Endometrial microvascular endothelial cells (primary cell): ENCODE measurements around the gene SLC18B1. TPM values are rescaled to one million over a fixed set of nuclear protein-coding genes. Genes with fewer than 3 reads are reported as not detected.

Experiments used
- in situ Hi-C: cut with HindIII; loops from 2 replicates; pipeline ENCODE4 v1.10.0; 2017; ENCODE audit warnings: low sequenced_read_pairs, low pct_unique_long_range_greater_than_20kb; ENCODE audit errors: inconsistent ontology term
- total RNA-seq: library from RNA; depleted of rRNA; stranded (reverse); fragments of >200 nt; gene quantifications from one replicate; pipeline ENCODE4 v1.2.3, GENCODE V29; 2015; ENCODE audit errors: inconsistent ontology term

The SLC18B1 gene
- total RNA-seq, 1 donor from 2014 or later, result 14.3 TPM

DNA sequence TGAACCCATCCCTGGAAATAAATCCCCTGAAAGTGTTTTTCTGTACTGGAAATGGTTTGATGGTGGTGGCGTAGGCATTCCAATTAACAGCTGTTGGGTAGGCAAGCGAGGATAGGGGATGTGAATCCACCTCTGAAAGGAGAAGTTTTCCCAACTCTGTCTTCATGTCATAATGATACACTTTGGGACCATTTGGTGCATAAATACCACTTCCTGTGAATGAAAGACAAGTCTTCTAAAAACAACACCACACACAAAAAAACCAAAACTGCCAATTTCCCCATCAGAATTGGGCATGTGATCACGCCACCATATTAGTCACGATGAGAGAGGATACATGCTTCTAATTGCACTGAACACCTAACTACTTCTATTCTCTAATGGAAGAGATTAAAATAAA is 47.1 kb downstream of the SLC18B1 start:
- in situ Hi-C loops, result no loop called here

DNA sequence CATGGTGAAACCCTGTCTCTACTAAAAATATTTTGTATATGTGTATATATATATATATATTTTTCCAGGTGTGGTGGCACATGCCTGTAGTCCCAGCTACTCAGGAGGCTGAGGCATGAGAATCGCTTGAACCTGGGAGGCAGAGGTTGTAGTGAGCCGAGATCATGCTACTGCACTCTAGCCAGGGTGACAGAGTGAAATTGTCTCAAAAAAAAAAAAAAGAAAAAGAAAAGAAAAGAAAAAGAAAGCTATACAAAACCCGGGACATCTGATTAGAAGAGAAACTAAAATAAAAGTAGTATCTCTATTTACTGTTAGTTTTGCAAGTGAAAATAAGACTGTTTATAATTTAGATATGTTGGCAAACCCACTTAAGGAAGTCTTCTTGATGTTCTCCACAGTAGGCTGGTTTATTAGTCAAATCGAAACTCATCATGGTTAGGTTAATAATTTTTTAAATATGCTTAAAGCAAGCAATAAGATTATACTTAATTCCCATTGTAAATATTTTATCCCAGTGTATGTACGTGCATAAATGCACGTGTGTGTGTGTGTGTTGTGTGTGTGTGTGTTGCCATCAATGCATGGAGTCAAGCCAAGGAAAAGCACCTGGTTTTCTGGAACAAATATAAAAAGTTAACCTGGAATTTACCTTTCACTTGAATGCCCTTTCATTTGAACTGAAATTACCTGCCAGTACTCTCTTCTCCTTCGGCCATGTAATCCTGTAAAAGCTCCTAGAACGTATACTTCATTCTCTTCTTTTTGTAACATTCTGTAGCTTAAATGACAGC is 47.8 kb downstream of the SLC18B1 start:
- in situ Hi-C loops, result no loop called here

GRCh38 chr6:132749111-132749510 is 49.3 kb downstream of the SLC18B1 start:
- in situ Hi-C loops, result no loop called here

- in situ Hi-C loops, result no loop called here
Measured at GRCh38 chr6:132748446-132748845, 50.0 kb downstream of the SLC18B1 start.

- in situ Hi-C loops, result no loop called here
Measured at GRCh38 chr6:132746048-132746447, 52.4 kb downstream of the SLC18B1 start.

GRCh38 chr6:132742495-132742894 is 55.9 kb downstream of the SLC18B1 start:
- in situ Hi-C loops, result no loop called here

DNA sequence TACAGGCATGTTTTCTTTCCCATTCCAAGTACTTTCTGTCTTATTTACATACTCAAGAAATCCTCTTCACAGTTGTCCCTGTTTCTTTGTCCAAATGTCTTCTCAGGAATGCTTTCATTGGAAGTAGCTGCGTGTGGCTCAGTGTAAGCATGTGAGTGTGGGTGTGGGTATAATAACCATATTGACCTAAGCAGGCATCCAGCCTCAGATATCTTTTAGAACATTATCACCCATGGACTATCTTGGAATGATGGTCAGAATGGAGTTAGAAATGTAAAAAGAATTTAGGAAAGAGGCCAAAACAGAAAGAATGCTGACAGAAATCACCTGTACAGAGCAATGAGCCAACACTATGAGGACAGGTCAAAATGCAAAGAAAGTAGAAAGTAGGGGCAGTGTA is 57.2 kb downstream of the SLC18B1 start:
- in situ Hi-C loops, result no loop called here

DNA sequence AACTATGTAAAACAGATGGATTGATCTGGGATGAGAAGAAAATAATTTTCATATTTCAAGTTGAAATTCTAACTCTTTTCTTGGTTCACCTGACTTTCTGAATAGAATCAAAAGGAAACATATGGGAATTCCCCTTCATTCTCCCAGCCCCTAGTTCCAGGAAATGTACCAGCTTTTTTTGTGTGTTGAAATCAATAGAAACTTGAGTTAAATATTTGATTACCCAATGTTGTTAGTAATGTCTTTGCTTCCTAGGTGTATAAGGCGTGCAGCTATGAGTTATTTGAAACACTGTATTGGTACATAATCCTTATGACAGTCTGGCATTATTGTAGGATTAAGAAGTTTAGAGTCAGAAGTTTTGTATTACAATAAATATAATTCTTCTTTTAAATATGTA is 62.2 kb downstream of the SLC18B1 start:
- in situ Hi-C loops, result no loop called here

DNA sequence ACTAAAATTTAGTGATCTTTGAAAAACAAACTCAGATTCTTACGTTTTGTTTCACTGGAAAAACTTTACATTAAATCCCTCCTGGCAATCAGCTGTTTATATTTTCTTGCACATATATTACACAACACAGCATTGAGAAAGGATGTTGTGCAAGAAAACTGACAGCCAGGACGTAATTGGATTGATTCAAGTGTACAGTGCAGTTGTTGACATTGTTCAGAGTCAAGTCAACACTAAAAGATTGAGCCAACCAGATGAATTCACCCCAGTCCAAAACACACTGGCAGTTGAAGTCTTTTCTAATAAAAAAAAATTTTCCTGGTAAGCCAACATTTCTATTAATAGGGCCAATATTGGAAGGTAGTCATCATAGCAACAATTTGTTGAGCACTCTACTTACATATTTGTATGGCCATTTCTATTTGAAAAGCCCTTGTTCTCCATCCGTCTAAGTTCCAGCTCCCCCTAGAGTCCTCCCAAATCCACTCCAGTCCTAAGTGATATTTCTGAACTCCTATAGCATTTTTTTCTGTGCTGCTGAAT is 63.7 kb downstream of the SLC18B1 start:
- in situ Hi-C loops, result no loop called here

GRCh38 chr6:132733814-132734213 is 64.6 kb downstream of the SLC18B1 start:
- in situ Hi-C loops, result no loop called here

GRCh38 chr6:132733283-132733682 is 65.2 kb downstream of the SLC18B1 start:
- in situ Hi-C loops, result no loop called here

- in situ Hi-C loops, result no loop called here
Measured at GRCh38 chr6:132731086-132731485, 67.4 kb downstream of the SLC18B1 start.

GRCh38 chr6:132730560-132730959 is 67.9 kb downstream of the SLC18B1 start:
- in situ Hi-C loops, result no loop called here

DNA sequence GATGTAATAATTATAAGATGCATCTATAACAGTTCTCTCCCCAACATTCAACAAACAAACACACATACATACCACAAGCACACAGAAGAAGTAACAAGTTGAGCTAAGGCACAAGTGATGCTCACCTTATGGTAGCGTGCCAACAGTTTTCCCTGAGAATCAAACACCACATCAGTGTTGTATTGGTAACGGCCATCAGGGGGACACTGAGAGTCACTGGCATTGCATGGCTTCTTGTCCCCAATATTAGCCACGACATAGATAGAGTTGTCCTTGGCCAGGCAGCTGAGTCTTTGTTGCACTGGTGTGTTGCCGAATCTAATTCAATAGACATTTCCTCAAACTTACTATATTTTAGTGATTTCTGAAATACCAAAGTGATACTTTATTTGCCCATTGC is 69.8 kb downstream of the SLC18B1 start:
- in situ Hi-C loops, result no loop called here

- in situ Hi-C loops, result no loop called here
Measured at GRCh38 chr6:132726608-132726975, 71.8 kb downstream of the SLC18B1 start.

DNA sequence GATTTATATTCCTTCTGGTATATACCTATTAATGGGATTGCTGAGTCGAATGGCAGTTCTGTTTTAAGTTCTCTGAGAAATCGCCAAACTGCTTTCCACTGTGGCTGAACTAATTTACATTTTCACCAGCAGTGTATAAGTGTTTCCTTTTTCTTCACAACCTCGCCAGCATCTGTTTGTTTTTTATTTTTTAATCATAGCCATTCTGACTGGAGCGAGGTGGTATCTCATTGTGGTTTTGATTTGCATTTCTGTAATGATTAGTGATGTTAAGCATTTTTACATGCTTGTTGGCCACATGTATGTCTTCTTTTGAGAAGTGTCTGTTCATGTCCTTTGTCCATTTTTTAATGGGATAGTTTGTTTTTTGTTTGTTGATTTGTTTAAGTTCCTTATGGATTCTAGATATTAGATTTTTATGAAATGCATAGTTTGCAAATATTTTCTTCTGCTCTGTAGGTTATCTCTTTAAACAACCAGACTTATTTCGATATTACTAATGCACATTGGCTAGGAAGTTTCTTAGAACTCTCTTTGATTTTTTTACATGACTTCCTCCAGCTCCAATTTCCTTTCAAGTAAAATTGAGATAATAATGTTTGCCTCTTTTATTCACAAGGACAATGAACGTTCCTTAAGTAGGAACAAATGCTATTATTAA is 72.4 kb downstream of the SLC18B1 start:
- in situ Hi-C loops, result no loop called here

- in situ Hi-C loops, result no loop called here
Measured at GRCh38 chr6:132725471-132725870, 73.0 kb downstream of the SLC18B1 start.

DNA sequence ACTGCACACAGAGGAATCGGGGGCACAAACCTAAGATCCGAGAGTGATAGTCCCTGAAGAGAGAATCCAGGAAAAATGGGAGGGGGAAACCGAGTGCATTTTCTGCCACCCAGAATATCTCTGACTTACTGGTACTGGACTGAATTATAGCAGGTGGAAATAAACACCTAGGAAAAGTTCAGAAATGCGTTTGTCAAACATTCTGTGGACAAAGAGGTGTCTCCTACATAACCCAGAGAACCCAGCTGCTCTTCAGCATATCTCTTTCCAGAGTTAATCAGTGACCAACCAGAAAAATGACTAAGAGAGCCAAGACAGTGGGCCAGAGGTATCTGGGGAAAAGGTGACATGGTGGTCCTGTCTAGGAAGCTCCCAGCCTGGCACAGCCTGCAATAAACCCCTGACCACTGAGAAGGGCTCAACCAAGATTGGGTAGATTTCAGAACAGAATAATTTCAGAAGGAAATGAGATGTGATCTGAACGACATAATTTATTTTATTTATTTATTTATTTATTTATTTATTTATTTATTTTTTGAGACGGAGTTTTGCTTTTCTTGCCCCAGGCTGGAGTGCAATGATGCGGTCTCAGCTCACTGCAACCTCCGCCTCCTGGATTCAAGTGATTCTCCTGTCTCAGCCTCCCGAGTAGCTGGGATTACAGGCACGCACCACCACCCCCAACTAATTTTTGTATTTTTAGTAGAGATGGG is 78.5 kb downstream of the SLC18B1 start:
- in situ Hi-C loops, result no loop called here
